Rectal smooth muscle tissue (tissue), 1 donor: Measurements from ENCODE around the gene SCN10A.

Experiments used
- H3K27ac ChIP-seq: one replicate; pipeline ENCODE4 v1.7.0; 2013; ENCODE audit warnings: low read depth, low read length, inconsistent platforms
- H3K27me3 ChIP-seq: one replicate; pipeline ENCODE4 v1.7.0; 2013; ENCODE audit warnings: low read length; ENCODE audit not compliant: control insufficient read depth, insufficient read depth
- H3K36me3 ChIP-seq: one replicate; pipeline ENCODE4 v1.7.0; 2013; ENCODE audit warnings: low read length; ENCODE audit not compliant: control insufficient read depth, insufficient read depth
- H3K4me1 ChIP-seq: one replicate; pipeline ENCODE4 v1.7.0; 2013; ENCODE audit warnings: low read length; ENCODE audit not compliant: control insufficient read depth, insufficient read depth
- H3K4me3 ChIP-seq: one replicate; pipeline ENCODE4 v1.7.0; 2013; ENCODE audit warnings: low read length
- H3K9ac ChIP-seq: one replicate; pipeline ENCODE4 v1.7.0; 2013; ENCODE audit warnings: low read length

Gene SCN10A

GRCh38 chr3:38707730-38708129, 108.3 kb downstream of the SCN10A start:
- H3K4me3 ChIP-seq = no peak overlapping the region
- no peak overlapping the region for H3K9ac ChIP-seq
- no peaks in the 10 kb centered on the region for H3K27me3 ChIP-seq
- H3K27ac ChIP-seq = no peak overlapping the region
- no peaks in the 10 kb centered on the region for H3K36me3 ChIP-seq
- no peaks in the 10 kb centered on the region for H3K4me1 ChIP-seq

- Histone ChIP-seq H3K4me1 (no peaks in the 10 kb centered on the region), H3K27me3 (no peaks in the 10 kb centered on the region), H3K9ac (no peak overlapping the region), H3K4me3 (no peak overlapping the region), H3K36me3 (no peaks in the 10 kb centered on the region), H3K27ac (no peak overlapping the region)
Measured at GRCh38 chr3:38706961-38707360, 109.1 kb downstream of the SCN10A start.

GRCh38 chr3:38702231-38702630, 113.8 kb downstream of the SCN10A start:
- no peak overlapping the region for H3K4me3 ChIP-seq
- H3K27ac ChIP-seq = no peak overlapping the region
- no peaks in the 10 kb centered on the region for H3K27me3 ChIP-seq
- H3K4me1 ChIP-seq = no peaks in the 10 kb centered on the region
- no peaks in the 10 kb centered on the region for H3K36me3 ChIP-seq
- no peak overlapping the region for H3K9ac ChIP-seq

- H3K9ac ChIP-seq = no peak overlapping the region
- H3K4me3 ChIP-seq = no peak overlapping the region
- no peak overlapping the region for H3K27ac ChIP-seq
- no peaks in the 10 kb centered on the region for H3K4me1 ChIP-seq
- no peaks in the 10 kb centered on the region for H3K27me3 ChIP-seq
- no peaks in the 10 kb centered on the region for H3K36me3 ChIP-seq
Measured at GRCh38 chr3:38698760-38699159, 117.3 kb downstream of the SCN10A start.

- Histone ChIP-seq H3K27ac (no peak overlapping the region), H3K27me3 (no peaks in the 10 kb centered on the region), H3K9ac (no peak overlapping the region), H3K4me3 (no peak overlapping the region), H3K36me3 (no peaks in the 10 kb centered on the region), H3K4me1 (no peaks in the 10 kb centered on the region)
Measured at GRCh38 chr3:38698061-38698460, 118.0 kb downstream of the SCN10A start.

- Histone ChIP-seq H3K36me3 (no peaks in the 10 kb centered on the region), H3K27ac (no peak overlapping the region), H3K4me1 (no peaks in the 10 kb centered on the region), H3K9ac (no peak overlapping the region), H3K4me3 (no peak overlapping the region), H3K27me3 (no peaks in the 10 kb centered on the region)
Measured at GRCh38 chr3:38696034-38696433, 120.0 kb downstream of the SCN10A start.

- no peaks in the 10 kb centered on the region for H3K4me1 ChIP-seq
- H3K27me3 ChIP-seq = no peaks in the 10 kb centered on the region
- no peak overlapping the region for H3K9ac ChIP-seq
- H3K36me3 ChIP-seq = no peaks in the 10 kb centered on the region
- H3K4me3 ChIP-seq = no peak overlapping the region
- H3K27ac ChIP-seq = no peak overlapping the region
Measured at GRCh38 chr3:38690185-38690584, 125.8 kb downstream of the SCN10A start.

GRCh38 chr3:38689774-38690173, 126.2 kb downstream of the SCN10A start:
- Histone ChIP-seq H3K4me1 (no peaks in the 10 kb centered on the region), H3K27me3 (no peaks in the 10 kb centered on the region), H3K36me3 (no peaks in the 10 kb centered on the region), H3K4me3 (no peak overlapping the region), H3K9ac (no peak overlapping the region), H3K27ac (no peak overlapping the region)

- no peaks in the 10 kb centered on the region for H3K4me1 ChIP-seq
- no peaks in the 10 kb centered on the region for H3K27me3 ChIP-seq
- no peak overlapping the region for H3K9ac ChIP-seq
- H3K27ac ChIP-seq = no peak overlapping the region
- no peak overlapping the region for H3K4me3 ChIP-seq
- no peaks in the 10 kb centered on the region for H3K36me3 ChIP-seq
Measured at GRCh38 chr3:38689346-38689745, 126.7 kb downstream of the SCN10A start.

- Histone ChIP-seq H3K4me1 (no peaks in the 10 kb centered on the region), H3K9ac (no peak overlapping the region), H3K27ac (no peak overlapping the region), H3K36me3 (no peaks in the 10 kb centered on the region), H3K27me3 (no peaks in the 10 kb centered on the region), H3K4me3 (no peak overlapping the region)
Measured at GRCh38 chr3:38687321-38687720, 128.7 kb downstream of the SCN10A start.

- no peaks in the 10 kb centered on the region for H3K27me3 ChIP-seq
Measured at GRCh38 chr3:38684546-38684945, 131.5 kb downstream of the SCN10A start.

GRCh38 chr3:38669668-38670067, 146.3 kb downstream of the SCN10A start:
- Histone ChIP-seq H3K27me3 (no peaks in the 10 kb centered on the region), H3K4me1 (no peaks in the 10 kb centered on the region), H3K36me3 (no peaks in the 10 kb centered on the region)

More at GRCh38 chr3:38684546-38684945, 131.5 kb downstream of the SCN10A start:
- no peaks in the 10 kb centered on the region for H3K36me3 ChIP-seq
- H3K27ac ChIP-seq = no peak overlapping the region
- no peak overlapping the region for H3K4me3 ChIP-seq
- no peak overlapping the region for H3K9ac ChIP-seq
- H3K4me1 ChIP-seq = no peaks in the 10 kb centered on the region

GRCh38 chr3:38662544-38662943, 153.5 kb downstream of the SCN10A start:
- H3K36me3 ChIP-seq = no peaks in the 10 kb centered on the region
- H3K27ac ChIP-seq = no peak overlapping the region
- H3K4me1 ChIP-seq = no peaks in the 10 kb centered on the region
- no peak overlapping the region for H3K9ac ChIP-seq
- H3K4me3 ChIP-seq = no peak overlapping the region
- peaks cover 4% of the 10 kb centered on the region for H3K27me3 ChIP-seq

More at GRCh38 chr3:38669668-38670067, 146.3 kb downstream of the SCN10A start:
- no peak overlapping the region for H3K9ac ChIP-seq
- no peak overlapping the region for H3K4me3 ChIP-seq
- no peak overlapping the region for H3K27ac ChIP-seq
